SK-N-DZ (cell line): ENCODE measurements around the gene EVA1A. TPM values are rescaled to one million over a fixed set of nuclear protein-coding genes. Genes with fewer than 3 reads are reported as not detected.

Source experiments
- DNase-seq: peaks from one replicate; pipeline ENCODE4 v3.0.0-alpha.2; 2015; ENCODE audit warnings: low spot score
- polyA plus RNA-seq, 2 experiments: library from polyadenylated mRNA; depleted of rRNA; stranded (reverse); fragments of >200 nt; gene quantifications; 2 replicates each; pipeline ENCODE4 v1.2.3, GENCODE V29; 2014

Gene EVA1A, protein sequence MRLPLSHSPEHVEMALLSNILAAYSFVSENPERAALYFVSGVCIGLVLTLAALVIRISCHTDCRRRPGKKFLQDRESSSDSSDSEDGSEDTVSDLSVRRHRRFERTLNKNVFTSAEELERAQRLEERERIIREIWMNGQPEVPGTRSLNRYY
- polyA plus RNA-seq (2014; cell fraction: cytosol; rRNA removed): not detected in 2 replicates
- not detected in 2 replicates for polyA plus RNA-seq (2014; cell fraction: nucleus; rRNA removed)

DNA sequence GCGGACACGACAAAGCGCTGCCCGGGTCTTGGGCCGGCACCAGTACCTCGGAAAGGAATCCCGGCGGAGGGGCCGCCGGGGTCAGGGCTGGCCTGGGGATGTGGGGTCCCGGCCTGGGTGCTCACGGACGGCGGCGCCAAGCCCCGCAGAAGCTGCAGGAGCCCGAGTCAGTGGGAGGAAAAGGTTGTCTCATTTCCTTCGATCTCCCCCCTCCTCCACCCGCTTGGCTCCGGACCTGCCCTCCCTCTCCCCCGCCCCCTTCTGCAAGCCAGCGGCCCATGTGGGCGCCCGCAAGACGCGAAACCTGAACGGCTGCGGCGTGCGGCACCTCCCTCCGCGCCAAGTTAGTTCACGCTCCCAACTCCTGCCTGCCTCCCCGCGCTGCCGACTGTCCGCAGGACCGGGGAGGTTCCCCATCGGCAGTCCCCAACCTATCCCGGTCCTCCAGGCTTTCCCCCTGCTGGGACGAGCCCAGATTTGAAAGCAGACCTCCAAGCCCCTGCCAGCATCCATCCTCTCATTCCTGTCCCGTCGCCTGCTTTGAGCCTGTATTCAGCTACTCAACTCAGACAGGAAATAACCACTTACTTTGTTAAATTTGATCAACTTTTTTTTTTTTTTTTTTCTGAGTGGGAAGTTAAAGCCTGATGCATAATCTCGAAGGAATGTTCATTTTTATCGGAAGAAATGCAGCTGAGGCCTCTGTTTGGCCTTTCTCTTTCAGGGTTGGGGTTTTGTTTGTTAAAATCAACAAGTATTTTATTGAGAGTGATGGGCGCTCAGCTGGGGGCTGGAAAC lies at the start of gene EVA1A:
Gene EVA1A, minus strand, starts transcription at position 172 of the 798 bp plus-strand sequence. CDS start 42,799 bp downstream, outside the sequence.
- DNase-seq: no peak

DNA sequence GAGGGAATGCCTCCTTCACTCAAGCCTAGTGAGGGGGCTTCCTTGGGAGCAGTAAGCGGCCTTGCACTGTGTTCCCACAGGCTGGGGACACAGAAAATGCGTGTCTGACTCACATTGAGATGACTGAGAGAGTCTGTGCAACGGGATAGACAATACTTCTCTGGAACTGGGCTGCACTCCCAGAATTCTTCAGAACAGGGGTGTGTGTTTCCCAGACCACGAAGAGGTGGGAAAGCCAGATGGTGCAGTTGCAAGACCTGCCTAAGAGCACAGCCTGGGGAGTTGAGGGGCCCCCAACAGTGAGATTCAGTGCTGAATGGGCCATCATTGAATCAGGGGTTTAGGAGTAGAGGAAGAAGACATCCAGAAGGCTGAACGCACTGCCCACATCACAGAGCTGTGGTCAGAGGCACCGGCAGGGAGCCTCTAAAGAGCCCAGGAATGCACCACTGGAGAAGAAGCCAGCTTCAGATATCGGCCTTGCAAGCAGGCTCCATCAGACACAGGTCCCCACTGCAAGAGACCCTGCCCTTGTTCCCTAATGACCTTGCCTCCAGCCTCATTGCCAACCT lies 49.3 kb upstream of the EVA1A start:
- DNase-seq: no peak

DNA sequence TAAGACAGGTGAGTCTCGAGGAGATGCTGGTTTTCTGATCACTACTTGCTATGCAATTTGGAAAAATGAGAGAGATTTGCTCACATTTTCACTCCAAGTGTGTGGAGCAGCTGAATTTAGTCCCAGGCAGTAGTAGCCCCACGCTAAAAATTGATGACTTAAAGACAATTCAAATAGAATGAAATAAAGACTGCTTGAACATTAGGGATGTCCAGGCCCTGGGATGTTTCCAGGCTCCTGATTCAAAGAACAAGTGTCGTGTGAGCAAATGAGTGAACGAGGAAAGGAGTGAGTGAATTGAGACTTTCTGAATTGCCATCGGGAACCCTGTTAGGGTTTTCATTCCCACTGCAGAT lies 48.6 kb upstream of the EVA1A start:
- no peak for DNase-seq

DNA sequence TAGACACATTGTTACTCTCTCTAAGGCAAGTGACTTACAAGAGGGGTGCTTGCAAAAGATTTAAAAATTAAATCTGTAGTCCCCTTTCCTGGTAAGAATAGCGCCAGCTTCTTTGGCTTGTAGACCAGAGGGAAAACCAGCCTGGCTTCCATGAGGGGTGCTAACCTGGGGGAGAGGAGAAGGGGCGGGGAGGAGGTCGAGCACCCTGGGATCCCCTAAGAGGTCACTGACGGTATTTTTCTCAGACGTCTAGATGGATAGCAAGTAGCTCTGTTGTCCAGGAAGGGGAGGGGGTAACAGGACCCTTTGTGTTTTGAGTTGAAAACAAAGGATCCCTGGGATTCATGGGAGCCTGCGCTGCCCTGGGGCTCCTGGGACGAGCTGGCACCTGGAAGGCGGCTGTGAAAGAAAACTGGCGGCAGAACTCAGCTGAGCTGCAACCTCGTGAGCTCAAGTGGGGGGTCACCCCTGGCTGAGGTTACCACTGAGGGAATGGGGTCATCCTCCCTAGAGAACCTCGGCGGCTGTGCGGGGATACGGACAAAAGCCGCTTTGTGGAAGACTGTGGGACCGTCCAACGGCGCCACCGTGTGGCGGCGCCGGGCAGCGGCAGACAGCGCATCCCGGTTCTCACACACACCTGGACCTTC lies 48.1 kb upstream of the EVA1A start:
- peak; percentile 51 for DNase-seq

DNA sequence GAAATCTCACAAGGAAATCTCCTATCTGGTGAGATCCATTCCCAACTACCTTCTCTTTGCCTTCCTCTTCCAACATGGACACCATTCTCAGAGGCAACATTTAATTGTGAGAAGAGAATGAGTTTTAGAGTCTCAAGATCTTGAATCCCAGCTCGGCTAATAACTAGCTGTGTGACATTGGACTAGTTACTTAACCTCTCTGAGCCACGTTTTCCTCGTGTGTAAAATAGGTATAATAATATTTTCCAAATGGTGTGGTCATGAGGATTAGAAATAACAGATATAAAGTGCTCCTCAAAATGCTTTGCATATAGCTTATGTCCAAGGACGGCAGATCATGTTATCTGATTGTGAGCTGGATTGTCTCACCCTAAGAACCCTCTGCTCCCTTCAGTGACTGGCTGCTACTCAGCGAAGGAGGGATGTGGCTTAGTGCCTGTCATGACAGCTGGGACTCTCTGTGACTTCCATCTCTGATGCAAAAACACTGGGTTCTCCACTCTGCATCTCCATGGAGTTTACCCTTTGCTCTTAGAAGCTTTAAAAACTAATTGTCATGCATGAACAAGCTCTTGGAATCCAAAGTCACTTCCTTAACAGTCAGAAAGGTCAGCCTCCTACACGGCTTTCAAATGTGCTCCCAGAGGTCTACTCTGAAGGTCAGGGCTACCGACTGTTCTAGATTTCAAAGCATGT lies 47.4 kb upstream of the EVA1A start:
- peak; percentile 8 for DNase-seq

DNA sequence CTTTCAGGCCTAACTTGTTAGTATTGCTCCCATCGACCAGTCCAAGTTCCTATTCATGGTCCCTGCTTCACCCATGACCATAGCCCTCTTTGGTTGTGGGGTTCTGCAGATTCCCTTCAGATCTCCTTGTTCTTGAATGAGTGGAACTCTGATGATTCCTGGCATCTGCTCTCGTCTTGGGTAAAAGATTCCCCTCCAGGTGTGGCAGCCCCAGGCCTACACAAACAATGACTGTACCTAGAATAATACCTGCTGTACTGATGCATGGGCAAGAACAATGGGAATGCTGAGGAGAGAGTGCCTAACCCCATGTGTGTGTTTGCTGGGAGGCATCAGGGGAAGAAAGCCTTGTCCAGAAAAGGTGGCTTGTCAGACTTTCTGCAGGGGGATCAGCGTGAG lies 46.7 kb upstream of the EVA1A start:
- no peak for DNase-seq

DNA sequence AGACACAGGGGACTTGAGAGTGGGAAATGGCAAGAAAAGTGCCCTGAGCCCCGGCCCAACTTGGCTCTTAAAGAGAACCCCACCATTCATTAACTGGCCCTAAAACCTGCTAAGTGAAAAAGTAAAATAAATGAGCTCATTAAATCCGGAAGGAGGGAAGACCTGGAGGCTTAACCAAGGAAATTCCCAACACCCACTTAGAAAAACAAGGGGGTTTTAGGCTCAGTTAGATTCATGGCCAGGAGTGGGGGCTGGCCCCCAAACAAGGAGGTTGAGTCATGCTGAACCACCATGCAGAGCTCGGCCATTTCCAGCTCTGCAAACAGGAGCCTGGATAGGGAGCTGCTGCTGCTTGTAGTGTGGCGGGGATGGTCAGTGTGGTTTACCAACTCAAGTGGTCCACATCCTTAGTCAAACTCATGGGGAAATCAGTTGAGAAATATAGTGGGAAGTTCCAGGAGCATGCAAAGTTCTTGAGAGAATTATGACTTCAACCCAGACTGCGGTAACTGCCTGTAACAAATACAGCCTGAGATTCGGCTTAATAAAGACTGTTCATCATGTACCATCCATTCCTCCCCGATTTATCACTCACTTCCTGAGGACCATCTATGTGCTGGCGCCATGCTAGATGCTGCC lies 46.1 kb upstream of the EVA1A start:
- no peak for DNase-seq

DNA sequence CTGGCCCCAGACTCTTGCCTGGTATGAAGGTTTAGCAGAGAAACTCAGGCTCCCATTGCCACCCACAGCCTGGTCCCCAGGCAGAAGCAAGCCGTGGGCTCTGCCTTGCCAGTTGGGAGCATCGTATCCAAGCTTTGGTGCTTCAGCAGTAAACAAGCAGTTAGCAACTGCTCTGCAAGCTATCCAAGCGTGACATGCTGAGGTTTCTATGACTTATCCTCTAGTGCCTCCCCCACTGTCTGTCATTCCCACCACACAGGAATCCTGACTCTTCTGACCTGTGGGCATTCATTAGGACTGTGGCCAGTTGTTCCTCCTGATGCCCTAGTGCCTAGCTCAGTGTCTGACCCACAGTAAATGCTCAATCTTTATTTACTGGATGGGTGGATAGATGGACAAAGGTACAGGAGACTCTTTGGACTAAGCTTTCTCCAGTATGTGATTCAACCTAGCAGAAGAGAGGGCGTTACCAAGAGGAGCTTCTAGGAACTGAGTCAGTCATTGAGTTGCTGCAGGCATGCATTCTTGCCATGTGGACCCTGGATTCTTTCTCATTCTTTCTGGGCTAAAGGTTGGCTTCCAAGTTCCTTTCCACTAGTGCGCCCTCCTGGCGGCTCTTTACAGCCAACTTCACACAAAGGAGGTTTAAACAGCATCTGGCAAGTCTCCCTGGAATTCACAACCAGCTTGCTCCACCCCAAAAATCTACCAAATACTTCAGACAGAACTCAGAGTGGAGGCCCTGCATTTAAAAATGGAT lies 45.2 kb upstream of the EVA1A start:
- DNase-seq: no peak

DNA sequence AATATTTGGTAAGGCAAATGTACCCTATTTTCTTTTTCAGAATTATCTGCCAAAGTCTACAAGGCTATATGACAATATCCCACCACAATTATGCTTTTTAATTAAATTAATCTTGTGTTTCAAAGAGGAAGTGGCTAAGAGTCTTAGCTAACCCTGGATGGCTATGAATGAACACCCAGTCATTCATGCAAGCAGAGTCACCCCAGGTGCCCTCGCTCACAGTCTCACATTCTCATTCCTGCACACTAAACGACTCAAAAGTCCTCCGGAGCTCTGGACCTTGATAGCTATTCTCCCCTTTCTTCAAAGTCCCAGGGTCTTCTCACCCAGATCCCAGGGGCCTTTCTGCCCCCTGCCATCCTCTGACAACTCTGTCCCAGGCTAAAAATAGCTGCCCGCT lies 43.7 kb upstream of the EVA1A start:
- DNase-seq: no peak

DNA sequence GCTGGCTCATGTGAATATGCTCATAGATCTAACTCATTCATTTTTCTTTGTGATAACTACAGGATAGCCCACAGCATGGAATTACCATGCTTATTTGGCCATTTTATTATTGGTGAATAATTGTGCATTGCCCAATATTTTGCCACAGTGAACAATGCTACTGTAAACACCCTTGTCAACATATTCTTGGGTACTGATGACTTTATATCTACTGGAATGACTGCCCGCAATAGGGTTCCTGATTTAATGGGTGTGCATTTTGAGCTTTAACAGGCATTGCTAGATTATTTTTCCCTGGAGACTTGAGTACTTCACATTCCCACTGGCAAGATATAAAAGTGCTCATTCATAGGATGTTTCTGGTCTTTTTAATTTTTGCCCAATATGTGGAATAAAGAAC lies 42.7 kb upstream of the EVA1A start:
- no peak for DNase-seq

DNA sequence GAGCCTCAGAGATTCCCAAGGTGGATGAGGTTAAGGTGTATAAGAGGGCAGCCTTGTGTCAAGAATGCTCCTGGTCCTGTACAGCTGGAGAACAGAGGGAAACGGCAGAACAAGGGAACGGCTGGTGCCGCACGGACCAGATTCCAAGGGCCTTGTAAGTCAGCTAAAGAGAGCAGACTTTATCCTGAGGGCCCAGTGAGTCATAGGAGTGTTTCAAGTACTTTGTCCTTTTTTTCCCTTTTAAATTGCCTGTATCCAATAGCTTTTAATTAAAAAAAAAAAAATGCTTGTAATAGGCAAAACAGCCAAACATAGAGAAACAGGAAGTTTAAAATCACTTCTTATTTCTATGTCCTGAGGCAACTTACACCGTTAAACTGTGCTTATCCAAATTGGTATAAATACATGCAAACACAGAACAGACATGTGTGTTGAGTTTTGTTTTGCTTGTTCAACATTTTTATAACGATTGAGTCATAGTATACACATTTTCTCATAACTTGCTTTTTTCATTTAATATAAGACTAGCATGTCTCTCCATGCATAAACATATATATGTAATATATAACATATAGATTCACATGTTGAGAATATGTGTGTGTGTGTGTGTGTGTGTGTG lies 42.1 kb upstream of the EVA1A start:
- DNase-seq: no peak

DNA sequence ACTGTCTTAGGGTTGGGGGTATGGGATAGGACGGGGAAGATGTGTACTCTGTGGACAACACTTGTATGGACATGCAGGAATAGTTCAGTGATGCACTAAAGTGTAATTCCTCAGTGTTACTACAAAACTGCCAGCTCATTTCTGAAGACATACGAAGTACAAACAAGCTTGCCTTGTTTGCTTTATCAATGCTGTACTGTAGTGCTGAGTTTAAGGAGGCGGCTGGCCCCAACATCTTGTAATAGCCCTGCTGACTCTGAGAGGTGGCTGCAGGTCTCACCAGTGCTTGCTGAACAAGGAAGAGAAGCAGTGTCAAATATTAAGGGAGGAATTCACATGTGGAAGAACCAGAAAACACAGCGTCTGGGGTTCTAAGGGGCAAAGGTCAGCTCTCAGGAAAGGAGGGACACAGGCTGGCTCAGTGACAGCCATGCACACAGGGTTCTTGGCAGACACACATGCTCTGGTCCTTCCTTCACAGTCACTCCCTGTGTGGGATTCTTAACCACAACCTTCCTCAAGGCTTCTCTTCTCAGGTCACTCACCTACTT lies 39.8 kb upstream of the EVA1A start:
- no peak for DNase-seq

DNA sequence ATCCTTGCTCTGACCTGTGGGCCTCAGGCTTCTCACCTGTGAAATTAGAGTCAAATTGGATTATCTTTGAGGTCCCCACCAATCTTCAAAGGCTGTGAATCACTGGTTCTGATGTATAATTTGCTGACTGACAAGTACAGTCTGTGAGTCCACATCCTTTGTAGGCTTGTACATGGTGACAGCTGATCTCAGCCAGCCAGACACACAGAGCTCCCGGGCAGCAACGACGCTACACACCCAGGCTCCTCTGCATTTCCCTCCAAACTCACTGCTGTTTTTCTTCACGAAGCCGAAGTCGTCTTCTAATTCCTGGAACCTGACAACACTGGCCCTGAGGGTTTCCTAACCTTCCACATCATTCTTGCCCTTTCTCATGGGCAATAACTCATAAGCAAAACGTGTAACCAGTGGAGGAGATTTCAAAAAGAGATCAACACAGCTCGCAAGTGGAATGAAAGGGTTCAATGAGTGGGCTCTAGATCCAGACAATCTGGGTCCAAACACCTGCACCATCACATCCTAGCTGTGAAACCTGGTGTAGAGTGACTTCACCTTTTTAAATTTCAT lies 37.9 kb upstream of the EVA1A start:
- DNase-seq: no peak

DNA sequence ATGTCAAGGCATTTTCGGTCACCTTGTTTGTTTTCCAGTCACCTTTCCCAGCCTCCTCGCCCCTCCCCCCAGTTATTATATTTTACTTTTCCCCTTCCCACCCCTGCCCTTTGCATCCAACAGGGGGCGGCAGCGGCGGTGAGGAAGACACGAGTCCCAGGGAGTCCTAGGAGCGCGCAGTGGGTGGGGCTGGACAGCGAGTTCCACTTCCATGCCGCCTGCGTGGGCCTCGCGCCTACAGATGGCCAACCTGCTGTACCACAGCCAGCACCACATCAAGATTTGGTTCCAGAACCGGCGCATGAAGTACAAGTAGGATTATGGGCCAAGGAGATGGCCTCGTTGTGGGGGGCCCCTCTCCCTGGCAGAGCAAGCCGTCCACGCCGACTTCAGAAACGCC lies 37.2 kb upstream of the EVA1A start:
- DNase-seq: no peak

DNA sequence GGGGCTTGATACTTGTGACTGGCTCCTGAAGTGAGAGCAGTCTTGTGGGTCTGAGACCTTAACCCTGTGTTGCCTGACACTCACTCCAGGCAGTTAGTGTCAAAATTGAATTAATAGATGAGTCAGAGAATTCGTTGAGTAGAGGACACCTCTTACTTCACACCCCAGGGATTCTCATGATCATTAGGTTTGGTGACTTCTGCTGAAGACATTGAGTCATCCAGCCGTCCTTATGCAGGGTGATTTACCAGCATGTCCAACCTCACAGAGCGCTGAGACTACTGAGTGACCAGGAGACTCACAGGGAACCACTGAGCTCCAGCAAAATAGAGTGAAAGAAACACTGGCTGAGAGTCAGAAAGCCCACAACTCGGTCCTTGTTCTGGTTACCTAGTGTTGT lies 36.0 kb upstream of the EVA1A start:
- DNase-seq: no peak

DNA sequence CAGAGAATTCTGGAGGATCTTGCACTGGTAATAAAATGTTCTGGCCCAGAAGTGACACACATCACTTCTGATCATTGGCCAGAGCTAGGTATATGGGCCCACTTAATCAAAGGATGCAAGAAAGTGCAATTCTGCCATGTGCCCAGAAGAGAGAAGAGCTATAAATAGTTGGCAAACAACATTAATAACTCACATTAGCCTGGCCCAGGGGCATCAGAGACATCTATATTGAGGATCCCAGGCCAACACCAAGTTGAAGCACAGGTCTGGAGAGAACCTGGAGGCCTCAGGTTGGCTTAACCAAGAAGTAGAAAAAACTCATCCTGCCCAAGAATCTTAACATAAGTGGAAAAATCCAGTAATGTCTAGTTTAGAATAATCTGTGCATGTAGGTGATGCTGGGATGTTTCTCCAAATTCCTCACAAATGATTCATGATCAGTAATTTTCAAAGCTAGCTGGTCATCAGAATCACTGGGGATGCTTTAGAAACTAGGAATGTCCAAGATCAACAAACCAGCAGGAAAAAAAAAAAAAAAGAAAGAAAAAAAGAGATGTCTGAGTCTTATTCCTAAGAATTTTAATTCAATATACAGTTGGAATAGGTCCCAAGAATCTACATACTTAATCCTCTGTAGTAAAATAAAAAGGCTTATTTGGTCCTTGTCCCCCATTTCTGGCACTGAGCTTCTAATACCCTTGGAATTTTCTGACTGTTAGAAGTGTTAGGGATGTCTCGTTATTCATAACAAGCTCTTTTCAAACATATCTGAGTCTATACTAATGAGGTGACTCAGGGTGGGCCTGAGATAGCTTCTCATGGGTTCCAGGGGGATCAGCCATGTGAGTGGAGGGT lies 35.0 kb upstream of the EVA1A start:
- DNase-seq: no peak

DNA sequence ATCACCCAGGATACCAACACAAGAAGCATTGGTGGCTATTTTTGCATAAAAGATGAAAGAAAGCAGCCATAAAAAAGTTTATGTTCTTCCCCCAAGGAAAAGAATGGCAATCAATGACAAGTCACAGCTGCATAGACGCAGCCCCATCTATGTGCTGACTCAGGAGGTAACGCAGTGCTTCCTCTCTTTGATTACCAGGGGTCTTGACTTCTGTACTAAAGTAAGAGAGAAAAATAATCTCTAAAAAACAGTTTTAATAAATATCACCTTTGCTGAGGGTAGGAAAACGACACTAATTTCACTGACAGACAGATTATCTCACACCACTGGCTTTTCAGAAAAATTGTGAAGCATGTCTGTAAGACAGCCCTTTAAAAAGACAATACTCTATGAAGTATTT lies 33.9 kb upstream of the EVA1A start:
- no peak for DNase-seq

DNA sequence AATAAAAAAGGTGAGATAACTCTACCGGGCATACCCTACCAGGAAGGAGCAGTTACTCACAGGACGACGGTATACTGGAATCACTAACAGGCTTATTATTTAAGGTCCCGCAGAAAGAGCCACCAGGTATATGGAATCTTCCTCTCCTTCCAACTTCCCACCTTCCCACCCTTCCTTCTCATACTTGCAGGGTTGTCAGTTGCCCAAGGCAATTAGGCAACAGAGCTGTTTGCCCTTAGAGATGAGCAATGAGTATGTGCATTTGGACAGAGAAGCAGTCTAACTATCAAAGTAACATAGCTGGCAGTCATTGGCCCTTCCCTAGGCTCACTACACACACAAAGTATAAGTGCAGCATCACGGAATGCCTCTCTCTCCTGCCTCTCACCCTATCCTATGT lies 32.1 kb upstream of the EVA1A start:
- DNase-seq: no peak

DNA sequence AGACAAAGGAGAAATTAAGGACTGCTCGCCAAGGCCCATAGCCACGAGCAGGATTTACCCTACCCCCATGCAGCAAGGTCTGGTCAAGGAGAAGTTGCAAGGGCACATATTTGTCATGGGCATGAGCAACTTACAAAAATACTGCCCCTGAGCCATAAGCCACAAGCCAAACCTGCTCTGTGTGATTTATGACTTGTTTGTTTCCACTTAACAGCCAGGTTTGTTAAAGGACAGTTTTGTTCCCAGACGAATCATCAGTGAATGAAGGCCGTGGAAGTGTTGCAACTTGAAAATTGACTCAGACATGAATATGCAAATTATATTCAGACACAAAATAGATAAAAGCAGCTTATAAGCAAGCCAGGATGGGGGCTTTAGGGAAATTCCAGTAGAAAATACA lies 31.3 kb upstream of the EVA1A start:
- DNase-seq: no peak
